ENCODE data around the gene SPON1.

The SPON1 gene

DNA sequence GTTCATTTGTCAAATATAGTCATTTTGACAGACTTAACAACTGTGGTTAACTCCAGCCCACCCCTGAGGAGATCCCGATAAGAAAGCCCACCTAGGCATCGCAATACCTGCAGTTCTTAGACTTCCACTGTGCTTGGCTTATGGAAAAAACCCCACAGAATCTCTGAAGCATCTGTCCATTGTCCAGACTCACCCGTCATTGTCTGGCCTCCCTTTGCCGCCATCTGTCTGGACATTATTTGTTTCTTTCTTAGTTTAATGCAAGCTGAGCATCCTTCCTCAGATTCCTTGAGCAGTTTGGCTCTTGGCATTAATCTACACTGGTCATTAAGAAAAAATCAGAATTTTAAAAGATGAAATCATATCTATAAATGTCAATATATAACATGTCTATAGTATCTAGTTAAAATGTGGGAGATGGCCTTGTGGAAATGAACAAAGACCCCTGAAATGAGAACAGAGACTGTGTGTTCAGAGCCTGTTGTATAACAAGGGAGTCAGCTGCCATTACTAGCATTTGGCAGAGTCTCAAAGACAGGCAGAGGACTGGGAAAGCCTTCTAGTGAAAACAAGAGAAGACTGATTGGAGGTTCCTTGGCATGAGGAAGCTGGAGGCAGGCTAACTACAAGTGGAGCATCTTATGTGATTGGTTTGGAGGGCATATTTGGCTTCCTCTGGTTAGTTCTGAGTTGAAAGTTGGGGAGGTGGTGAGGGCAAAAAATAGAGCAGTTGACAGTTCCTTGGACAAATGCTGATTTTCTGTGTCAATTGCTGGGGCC lies 80.4 kb downstream of the SPON1 start:
- Histone ChIP-seq H3K4me3 (ENCODE audit: low read length) (no peak overlapping the region), H3K9ac (ENCODE audit: low read length) (no peak overlapping the region), H3K27ac (ENCODE audit: low read length) (no peak overlapping the region), H3K9me3 (replicated peaks; ENCODE audit: insufficient read depth, low read length) (no peaks in the 10 kb centered on the region), H3K36me3 (replicated peaks; ENCODE audit: insufficient read depth, low read length) (no peaks in the 10 kb centered on the region), H3K9me2 (replicated peaks; ENCODE audit: insufficient read depth, low read length) (no peaks in the 10 kb centered on the region), H2AFZ (ENCODE audit: low read length) (no peak overlapping the region), H3F3A (ENCODE audit: insufficient read depth, low read length) (no peaks in the 10 kb centered on the region), H3K4me2 (ENCODE audit: low read depth, low read length) (no peak overlapping the region), H3K79me2 (ENCODE audit: low read length) (no peaks in the 10 kb centered on the region), H3K4me1 (ENCODE audit: low read length) (no peaks in the 10 kb centered on the region), H4K20me1 (ENCODE audit: insufficient read depth, low read length) (no peaks in the 10 kb centered on the region), H3K27me3 (replicated peaks; ENCODE audit: insufficient read depth, low read length) (no peaks in the 10 kb centered on the region)
- TF ChIP-seq EZH2phosphoT487 (IDR thresholded peaks at IDR 0.05; ENCODE audit: low read length) (no peak), EZH2 (optimal IDR thresholded peaks at IDR 0.05; ENCODE audit: low read depth, low read length) (no peak)
- TF ChIP-seq, protein P1, sequence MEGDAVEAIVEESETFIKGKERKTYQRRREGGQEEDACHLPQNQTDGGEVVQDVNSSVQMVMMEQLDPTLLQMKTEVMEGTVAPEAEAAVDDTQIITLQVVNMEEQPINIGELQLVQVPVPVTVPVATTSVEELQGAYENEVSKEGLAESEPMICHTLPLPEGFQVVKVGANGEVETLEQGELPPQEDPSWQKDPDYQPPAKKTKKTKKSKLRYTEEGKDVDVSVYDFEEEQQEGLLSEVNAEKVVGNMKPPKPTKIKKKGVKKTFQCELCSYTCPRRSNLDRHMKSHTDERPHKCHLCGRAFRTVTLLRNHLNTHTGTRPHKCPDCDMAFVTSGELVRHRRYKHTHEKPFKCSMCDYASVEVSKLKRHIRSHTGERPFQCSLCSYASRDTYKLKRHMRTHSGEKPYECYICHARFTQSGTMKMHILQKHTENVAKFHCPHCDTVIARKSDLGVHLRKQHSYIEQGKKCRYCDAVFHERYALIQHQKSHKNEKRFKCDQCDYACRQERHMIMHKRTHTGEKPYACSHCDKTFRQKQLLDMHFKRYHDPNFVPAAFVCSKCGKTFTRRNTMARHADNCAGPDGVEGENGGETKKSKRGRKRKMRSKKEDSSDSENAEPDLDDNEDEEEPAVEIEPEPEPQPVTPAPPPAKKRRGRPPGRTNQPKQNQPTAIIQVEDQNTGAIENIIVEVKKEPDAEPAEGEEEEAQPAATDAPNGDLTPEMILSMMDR (IDR thresholded peaks at IDR 0.05; ENCODE audit: low read length): no peak
- no peak for DNase-seq

DNA sequence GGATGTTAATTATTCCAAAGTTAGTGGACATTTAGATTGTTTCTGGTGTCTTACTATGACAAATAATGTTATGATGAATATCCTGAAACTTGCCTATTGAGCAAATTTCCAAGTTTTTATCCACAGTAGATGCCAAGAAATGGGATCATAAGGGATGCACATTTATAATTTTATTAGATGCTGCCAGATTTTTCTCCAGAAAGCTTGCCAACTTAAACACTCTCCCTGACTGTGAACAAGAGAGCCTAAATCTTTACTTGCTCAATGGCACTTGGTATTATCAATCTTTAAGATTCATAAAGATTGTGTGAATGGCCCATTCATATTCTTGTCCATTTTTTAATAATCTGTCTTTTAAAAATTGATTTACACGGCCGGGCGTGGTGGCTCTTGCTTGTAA lies 82.4 kb downstream of the SPON1 start:
- H3K9me3 ChIP-seq (replicated peaks; ENCODE audit: insufficient read depth, low read length): no peaks in the 10 kb centered on the region
- no peak overlapping the region for H3K9ac ChIP-seq (ENCODE audit: low read length)
- TF ChIP-seq EZH2phosphoT487 (IDR thresholded peaks at IDR 0.05; ENCODE audit: low read length) (no peak), EZH2 (optimal IDR thresholded peaks at IDR 0.05; ENCODE audit: low read depth, low read length) (no peak)
- TF ChIP-seq, protein P1 (IDR thresholded peaks at IDR 0.05; ENCODE audit: low read length): no peak
- no peaks in the 10 kb centered on the region for H3K27me3 ChIP-seq (replicated peaks; ENCODE audit: insufficient read depth, low read length)
- no peaks in the 10 kb centered on the region for H3K36me3 ChIP-seq (replicated peaks; ENCODE audit: insufficient read depth, low read length)
- H3K4me2 ChIP-seq (ENCODE audit: low read depth, low read length): no peak overlapping the region
- no peaks in the 10 kb centered on the region for H4K20me1 ChIP-seq (ENCODE audit: insufficient read depth, low read length)
- no peak overlapping the region for H3K27ac ChIP-seq (ENCODE audit: low read length)
- H3K79me2 ChIP-seq (ENCODE audit: low read length): no peaks in the 10 kb centered on the region
- H3K9me2 ChIP-seq (replicated peaks; ENCODE audit: insufficient read depth, low read length): no peaks in the 10 kb centered on the region
- H3K4me1 ChIP-seq (ENCODE audit: low read length): no peaks in the 10 kb centered on the region
- no peak for DNase-seq
- H3F3A ChIP-seq (ENCODE audit: insufficient read depth, low read length): no peaks in the 10 kb centered on the region
- no peak overlapping the region for H3K4me3 ChIP-seq (ENCODE audit: low read length)
- H2AFZ ChIP-seq (ENCODE audit: low read length): no peak overlapping the region

- Histone ChIP-seq H3K79me2 (ENCODE audit: low read length) (no peaks in the 10 kb centered on the region), H3K4me1 (ENCODE audit: low read length) (no peaks in the 10 kb centered on the region), H3K9me2 (replicated peaks; ENCODE audit: insufficient read depth, low read length) (no peaks in the 10 kb centered on the region), H4K20me1 (ENCODE audit: insufficient read depth, low read length) (no peaks in the 10 kb centered on the region), H3K27ac (ENCODE audit: low read length) (no peak overlapping the region), H3F3A (ENCODE audit: insufficient read depth, low read length) (no peaks in the 10 kb centered on the region), H2AFZ (ENCODE audit: low read length) (no peak overlapping the region), H3K4me2 (ENCODE audit: low read depth, low read length) (no peak overlapping the region), H3K9ac (ENCODE audit: low read length) (no peak overlapping the region), H3K4me3 (ENCODE audit: low read length) (no peak overlapping the region), H3K36me3 (replicated peaks; ENCODE audit: insufficient read depth, low read length) (no peaks in the 10 kb centered on the region), H3K9me3 (replicated peaks; ENCODE audit: insufficient read depth, low read length) (no peaks in the 10 kb centered on the region), H3K27me3 (replicated peaks; ENCODE audit: insufficient read depth, low read length) (no peaks in the 10 kb centered on the region)
- DNase-seq: no peak
- no peak for TF ChIP-seq EZH2phosphoT487 (IDR thresholded peaks at IDR 0.05; ENCODE audit: low read length)
- no peak for TF ChIP-seq EZH2 (optimal IDR thresholded peaks at IDR 0.05; ENCODE audit: low read depth, low read length)
- TF ChIP-seq, protein P1 (IDR thresholded peaks at IDR 0.05; ENCODE audit: low read length): no peak
These were observed 82.9 kb downstream of the SPON1 start for GRCh38 chr11:14045417-14045816.
